ENCODE measurements around the gene HASPIN.

DNA sequence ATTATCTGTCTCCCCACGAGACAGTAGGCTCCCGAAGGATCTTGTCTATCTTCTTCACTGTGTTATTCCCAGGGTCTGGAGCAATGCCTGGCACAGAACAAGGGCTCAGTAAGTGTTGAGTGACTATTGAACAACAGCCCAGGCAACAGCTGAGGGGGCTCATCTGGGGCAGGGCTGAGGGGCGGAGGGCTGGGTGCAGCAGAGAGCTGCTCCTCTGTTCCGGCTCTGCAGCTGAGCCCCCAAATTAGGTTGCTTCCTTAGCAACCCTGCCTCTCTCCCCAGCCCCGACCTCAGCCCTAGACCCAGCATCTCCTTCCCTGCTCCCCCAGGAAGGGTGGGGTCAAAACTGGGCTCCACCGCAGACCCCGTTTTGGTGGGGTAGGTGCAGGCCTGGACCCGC, 45.1 kb downstream of the HASPIN start:
- TF ChIP-seq, protein P1, sequence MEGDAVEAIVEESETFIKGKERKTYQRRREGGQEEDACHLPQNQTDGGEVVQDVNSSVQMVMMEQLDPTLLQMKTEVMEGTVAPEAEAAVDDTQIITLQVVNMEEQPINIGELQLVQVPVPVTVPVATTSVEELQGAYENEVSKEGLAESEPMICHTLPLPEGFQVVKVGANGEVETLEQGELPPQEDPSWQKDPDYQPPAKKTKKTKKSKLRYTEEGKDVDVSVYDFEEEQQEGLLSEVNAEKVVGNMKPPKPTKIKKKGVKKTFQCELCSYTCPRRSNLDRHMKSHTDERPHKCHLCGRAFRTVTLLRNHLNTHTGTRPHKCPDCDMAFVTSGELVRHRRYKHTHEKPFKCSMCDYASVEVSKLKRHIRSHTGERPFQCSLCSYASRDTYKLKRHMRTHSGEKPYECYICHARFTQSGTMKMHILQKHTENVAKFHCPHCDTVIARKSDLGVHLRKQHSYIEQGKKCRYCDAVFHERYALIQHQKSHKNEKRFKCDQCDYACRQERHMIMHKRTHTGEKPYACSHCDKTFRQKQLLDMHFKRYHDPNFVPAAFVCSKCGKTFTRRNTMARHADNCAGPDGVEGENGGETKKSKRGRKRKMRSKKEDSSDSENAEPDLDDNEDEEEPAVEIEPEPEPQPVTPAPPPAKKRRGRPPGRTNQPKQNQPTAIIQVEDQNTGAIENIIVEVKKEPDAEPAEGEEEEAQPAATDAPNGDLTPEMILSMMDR (IDR thresholded peaks at IDR 0.05), result no peak
- no peak for TF ChIP-seq POLR2A (IDR thresholded peaks at IDR 0.05)

All from esophagus squamous epithelium (tissue), 4 donors.